Hepatocyte (in vitro differentiated cells): ENCODE results near the gene SIX1.

Experiments used
- CTCF ChIP-seq: fragments of 200-600 bp; sonication (generic); IDR thresholded peaks from 2 replicates; pipeline ENCODE4 v1.5.1; 2016; ENCODE audit warnings: antibody characterized with exemption, mild to moderate bottlenecking; ENCODE audit not compliant: poor library complexity
- EZH2 ChIP-seq: fragments of 200-600 bp; sonication (generic); IDR thresholded peaks from 2 replicates; pipeline ENCODE4 v1.6.1; 2016; ENCODE audit warnings: antibody characterized with exemption, mild to moderate bottlenecking, borderline replicate concordance
- EZH2phosphoT487 ChIP-seq: fragments of 200-600 bp; sonication (generic); IDR thresholded peaks from one replicate; pipeline ENCODE4 v1.6.1; 2018; ENCODE audit warnings: antibody characterized with exemption, mild to moderate bottlenecking, low read depth, moderate library complexity; ENCODE audit not compliant: unreplicated experiment, severe bottlenecking

- TF ChIP-seq CTCF (no peak), EZH2 (no peak), EZH2phosphoT487 (no peak)
These were observed 6.2 kb downstream of the SIX1 start for GRCh38 chr14:60643141-60643462.
